GM19324 (cell line): Measurements from ENCODE around the gene ADAM19.
"Not testable (repeated sequence)": the region's sequence is repeated elsewhere in the genome, so short reads cannot be mapped to it uniquely, and the experiment has no call there.

Experiments
- ATAC-seq: cut with Tn5 transposase; IDR thresholded peaks from one replicate; pipeline ENCODE4 v1.9.1; 2021; ENCODE audit warnings: mild to moderate bottlenecking, moderate library complexity; ENCODE audit not compliant: unreplicated experiment, low FRiP score

ADAM19 gene

GRCh38 chr5:157491471-157491995, 84.0 kb downstream of the ADAM19 start:
- ATAC-seq, result no peak

- no peak for ATAC-seq
These were observed 88.2 kb downstream of the ADAM19 start for GRCh38 chr5:157487358-157487757.

- ATAC-seq, result peak; percentile 59
These were observed 88.7 kb downstream of the ADAM19 start for GRCh38 chr5:157486861-157487260.

GRCh38 chr5:157486221-157486681, 89.3 kb downstream of the ADAM19 start:
- peak; percentile 61 for ATAC-seq

DNA sequence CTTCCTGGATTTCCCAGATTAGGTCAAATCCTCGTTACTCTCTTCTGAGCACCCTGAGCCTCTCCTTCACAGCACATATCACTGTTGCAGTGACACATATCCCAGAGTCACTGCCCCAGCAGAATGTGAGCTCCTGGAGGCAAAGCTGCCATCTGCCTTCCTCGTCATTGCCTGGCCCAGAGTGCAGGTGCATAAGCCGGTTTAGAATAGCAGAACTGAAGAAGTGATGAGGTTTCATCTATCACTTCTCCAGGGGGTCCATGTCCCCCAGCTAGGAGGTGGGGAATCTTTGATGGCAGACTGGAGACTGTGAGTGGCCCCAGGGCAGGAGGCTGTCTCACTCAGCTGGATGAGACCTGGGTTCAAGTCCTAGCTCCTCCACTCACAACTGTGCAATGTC, 89.8 kb downstream of the ADAM19 start:
- peak; percentile 42 for ATAC-seq

DNA sequence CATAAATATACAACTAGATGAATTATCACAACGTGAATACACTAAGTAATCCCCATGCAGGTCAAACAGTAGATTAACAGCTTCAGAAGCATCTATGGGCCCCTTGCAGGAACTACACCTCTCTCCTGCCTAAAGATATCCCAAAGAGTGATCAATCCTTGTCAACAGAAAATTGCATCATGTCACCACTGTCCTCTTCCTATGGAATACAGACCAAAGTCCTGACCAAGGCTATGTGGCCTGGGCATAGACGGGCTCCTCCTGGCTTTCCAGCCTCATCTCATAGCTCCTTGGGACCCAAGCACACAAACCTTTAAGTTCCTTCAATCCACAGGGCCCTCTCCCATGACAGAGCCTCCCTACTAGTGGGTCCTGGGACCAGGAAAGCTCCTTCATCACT, 90.2 kb downstream of the ADAM19 start:
- no peak for ATAC-seq

GRCh38 chr5:157484768-157485167, 90.8 kb downstream of the ADAM19 start:
- no peak for ATAC-seq

- ATAC-seq, result not testable (repeated sequence)
These were observed 92.9 kb downstream of the ADAM19 start for GRCh38 chr5:157482702-157483101.

GRCh38 chr5:157481666-157482065, 93.9 kb downstream of the ADAM19 start:
- ATAC-seq, result no peak

GRCh38 chr5:157481265-157481664, 94.3 kb downstream of the ADAM19 start:
- no peak for ATAC-seq

DNA sequence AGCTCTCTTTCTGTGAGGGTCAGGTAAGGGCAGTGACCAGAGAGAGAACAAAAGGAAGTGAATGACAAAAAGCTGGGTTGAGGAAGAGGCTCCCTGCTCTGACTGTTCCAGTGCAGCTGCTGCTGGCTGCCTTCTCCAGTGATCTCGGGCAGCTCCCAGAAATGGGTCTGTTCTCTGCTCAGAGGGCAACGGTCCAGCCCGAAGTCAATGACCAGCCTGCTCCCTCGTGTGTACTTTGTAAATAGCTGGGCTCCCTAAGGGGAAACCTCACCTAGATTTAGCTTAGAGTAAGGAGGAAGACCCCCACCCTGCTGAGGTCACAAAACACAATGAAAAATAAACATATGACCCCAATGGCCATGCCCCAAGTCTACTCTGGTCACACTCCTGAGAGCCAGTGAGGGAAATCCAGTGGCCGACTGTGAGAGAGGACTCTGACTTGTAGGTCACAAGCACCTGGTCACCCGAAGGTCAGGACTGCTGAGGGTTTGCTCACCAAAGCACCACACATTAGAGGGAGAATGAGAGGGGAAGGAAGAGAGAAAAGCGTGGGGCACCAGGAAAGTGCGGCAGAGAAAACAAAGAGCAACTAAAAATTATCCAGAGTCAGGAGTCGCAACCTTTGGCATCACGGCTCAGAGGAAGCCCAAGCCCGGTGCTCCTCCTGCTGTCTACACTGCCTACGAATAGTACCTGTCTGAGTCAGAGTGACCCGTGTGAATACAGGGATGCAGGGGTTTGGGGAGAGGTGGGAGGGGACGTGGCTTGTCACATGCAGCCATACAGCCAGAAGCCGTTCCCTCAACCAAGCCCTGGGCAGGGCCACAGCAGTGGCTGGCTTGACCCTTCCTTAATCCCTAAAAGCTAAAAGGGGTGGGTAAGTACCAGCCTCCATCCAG, 95.7 kb downstream of the ADAM19 start:
- no peak for ATAC-seq

DNA sequence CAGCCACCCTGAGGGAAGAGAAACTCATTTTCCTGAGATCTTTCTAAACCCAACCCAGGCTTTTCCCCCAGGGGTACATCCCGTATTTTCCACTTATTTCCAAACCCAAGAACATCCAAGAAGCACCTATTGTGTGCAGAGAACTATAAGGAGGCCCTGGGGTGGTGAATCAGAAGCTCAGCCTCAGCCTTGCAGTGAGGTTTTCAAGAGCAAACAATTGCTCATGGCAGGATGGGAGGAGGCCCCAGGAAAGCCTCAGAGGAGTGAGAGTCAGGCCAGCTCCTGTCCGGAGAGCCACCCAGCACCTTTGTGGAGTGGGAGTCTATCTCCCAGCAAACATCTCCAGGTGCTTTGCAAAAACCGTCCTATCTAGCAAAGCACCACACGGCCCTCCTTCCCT, 96.4 kb downstream of the ADAM19 start:
- ATAC-seq, result no peak

DNA sequence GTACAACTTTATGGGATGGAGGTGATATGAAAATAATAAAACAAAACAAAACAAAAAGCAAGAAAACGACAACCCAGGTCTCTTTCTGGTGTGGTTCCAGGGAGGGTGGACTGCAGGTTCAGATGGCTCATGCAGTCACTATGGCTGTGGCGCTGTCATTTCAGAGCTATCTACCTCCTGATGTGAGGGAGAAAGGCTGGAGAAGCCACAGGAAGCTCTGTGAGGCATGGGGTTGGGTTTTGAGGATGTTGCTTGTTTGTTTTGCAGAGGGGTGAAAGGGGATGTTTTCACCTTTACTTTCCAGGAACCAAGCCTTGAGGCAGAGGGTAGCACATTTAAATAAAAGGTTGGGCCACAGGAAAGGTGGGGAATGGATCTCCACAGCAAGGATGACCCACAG, 96.8 kb downstream of the ADAM19 start:
- no peak for ATAC-seq

DNA sequence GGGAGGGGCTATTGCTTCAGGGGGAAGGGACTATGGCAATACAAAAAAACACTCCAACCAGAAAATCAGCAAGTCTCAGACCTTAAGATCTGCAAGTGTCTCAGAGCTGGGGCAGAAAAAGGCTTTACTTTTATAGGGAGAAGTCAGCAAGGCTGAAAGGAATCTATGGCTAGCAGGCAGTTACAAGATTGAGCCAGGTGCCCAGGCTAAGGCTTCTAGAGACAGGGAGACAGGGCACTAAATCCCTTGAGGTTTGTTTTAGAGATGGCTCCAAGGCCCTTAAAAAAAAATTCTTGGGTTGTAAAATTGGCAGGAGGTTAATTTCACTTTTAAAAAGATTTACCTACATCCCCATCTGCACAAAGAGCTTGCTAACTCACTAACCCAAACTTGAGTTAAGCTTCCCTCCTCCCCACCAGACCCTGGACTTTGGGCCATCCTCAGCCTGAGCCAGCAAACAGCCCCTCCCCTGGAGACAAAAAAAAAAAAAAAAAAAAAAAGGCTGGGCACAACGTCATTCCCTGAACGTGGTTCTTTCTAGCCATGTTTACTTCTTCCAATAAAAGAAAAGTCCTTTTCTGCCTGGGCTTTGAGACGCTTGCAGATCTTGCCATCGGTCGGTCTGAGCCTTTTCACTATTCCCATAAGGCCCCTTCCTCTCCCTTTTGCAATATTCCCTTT, 97.6 kb downstream of the ADAM19 start:
- ATAC-seq, result no peak

DNA sequence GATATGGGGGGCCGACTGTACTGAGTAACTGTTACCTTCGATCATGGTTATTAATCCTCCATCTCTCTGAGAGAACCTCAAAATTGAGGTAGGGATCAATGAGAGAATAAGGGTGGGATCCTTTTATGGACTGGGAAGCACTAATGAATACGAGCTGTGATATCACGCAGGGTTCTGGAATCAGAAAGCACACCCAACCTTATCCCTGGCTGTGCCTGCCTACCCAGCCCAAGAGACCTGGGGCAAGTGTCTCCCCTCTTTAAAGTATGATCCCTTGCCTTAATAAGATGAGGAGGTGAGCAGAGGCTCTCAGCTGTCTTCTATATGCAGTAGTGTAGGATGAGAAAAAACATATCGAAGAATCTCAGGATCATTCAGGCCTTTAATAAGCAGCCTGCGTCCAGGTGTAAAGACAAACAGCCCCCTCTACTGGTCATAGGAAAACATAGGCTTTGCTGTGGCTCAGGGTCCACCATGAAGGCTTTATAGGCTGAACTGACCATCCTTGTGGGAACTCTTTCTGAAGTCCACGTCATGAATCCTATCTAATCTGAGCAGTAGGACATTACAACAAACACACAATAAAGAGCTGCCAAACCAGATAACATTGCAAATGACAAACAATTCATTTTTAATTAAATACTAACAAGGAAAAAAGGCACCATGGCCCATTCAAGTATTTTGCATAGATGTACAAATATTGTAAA, 98.7 kb downstream of the ADAM19 start:
- no peak for ATAC-seq

DNA sequence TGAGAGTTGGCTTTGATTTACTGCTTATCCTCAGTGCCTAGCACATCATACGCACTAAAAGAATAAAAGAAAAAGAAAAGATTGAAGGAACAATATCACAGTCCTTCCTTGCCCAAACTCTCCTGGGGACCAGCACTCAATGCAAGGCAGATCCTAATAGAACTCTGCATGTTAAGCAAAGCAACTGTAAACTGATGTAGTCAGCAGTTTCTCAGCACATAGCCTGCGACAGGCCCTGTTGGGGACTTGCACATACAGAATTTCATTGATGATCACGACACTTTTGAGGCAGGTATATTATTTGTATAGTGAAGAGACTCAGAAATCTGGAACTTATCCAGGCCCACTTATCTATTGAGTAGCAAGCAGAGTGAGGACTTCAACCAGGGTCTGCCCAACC, 100.1 kb downstream of the ADAM19 start:
- no peak for ATAC-seq

GRCh38 chr5:157473383-157474320, 101.9 kb downstream of the ADAM19 start:
- no peak for ATAC-seq

- no peak for ATAC-seq
These were observed 103.9 kb downstream of the ADAM19 start for GRCh38 chr5:157471709-157472108.

- ATAC-seq, result no peak
These were observed 104.9 kb downstream of the ADAM19 start for GRCh38 chr5:157470631-157471030.

DNA sequence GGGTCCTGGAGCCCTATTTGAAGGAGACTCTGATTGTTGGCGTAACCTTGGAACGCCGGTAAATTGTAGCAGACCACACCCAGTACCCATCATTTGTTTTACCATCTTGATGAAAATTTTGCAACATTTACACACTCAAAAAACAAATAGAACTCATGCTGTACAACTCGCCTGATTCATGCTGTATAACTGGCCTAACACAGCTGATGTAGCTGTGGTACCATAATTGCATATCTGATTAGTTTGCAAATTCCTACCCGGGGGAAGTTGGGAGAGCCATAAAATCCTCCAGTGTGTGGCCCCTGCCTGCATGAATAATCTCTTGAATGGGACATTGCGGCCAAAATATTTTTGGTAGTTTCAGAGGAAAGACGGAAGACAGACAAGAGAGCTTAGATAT, 105.9 kb downstream of the ADAM19 start:
- ATAC-seq, result no peak
